ENCODE results near the gene SPATA6L. TPM values are rescaled to one million over a fixed set of nuclear protein-coding genes. Genes with fewer than 3 reads are reported as not detected.

SPATA6L gene
- total RNA-seq (2022) (1.4 and 2.4 TPM in 2 replicates), Bru-seq, nascent RNA (percentile 37 among the genes with signal in this experiment), BruChase-seq, experiment 1, labeled RNA remaining after a 2-hour chase (percentile 36 among the genes with signal in this experiment), BruChase-seq, experiment 2, labeled RNA remaining after a 6-hour chase (percentile 28 among the genes with signal in this experiment)
- long read RNA-seq, partial matches to known transcripts: 0 of 6 reads
- long read RNA-seq, other reads (novel, unspliced or antisense): 6 of 6 reads

- peaks cover 7% of the 10 kb centered on the region for H3K4me1 Mint-ChIP-seq (ENCODE audit: low read depth, unreplicated experiment)
These were observed at the start of gene SPATA6L for GRCh38 chr9:4666042-4666699. TSS of gene SPATA6L (minus strand) at chr9:4666480. CDS start at chr9:4666250, 230 bp downstream.

GRCh38 chr9:4714266-4715016 lies 48.2 kb upstream of the SPATA6L start:
- Mint-ChIP-seq H3K9me3 (ENCODE audit: unreplicated experiment) (peaks cover 12% of the 10 kb centered on the region), H3K27me3 (ENCODE audit: insufficient read depth, unreplicated experiment) (no peaks in the 10 kb centered on the region), H3K36me3 (ENCODE audit: insufficient read depth, unreplicated experiment) (peaks cover 13% of the 10 kb centered on the region), H3K27ac (ENCODE audit: unreplicated experiment) (no peak overlapping the region), H3K4me3 (ENCODE audit: unreplicated experiment) (no peak overlapping the region), H3K4me1 (ENCODE audit: low read depth, unreplicated experiment) (no peaks in the 10 kb centered on the region)
- Histone ChIP-seq H3K36me3 (ENCODE audit: control insufficient read depth, insufficient read depth, low read length) (no peaks in the 10 kb centered on the region), H3K9me3 (no peaks in the 10 kb centered on the region), H3K4me3 (ENCODE audit: low read depth, low read length) (no peak overlapping the region), H3K27me3 (replicated peaks; ENCODE audit: control insufficient read depth, insufficient read depth, low read length) (no peaks in the 10 kb centered on the region), H3K4me1 (no peaks in the 10 kb centered on the region)
- no peak for TF ChIP-seq CTCF (IDR thresholded peaks at IDR 0.05; ENCODE audit: insufficient read depth in 1 of 2, low read depth in 1 of 2, low read length in 1 of 2, severe bottlenecking in 1 of 2, unreplicated experiment in 1 of 2)
- intact Hi-C loops (cut with micrococcal nuclease; ENCODE audit: unreplicated experiment): no loop called here
- BruUV-seq (replicated peaks): no TSS peak
- ChIA-PET POLR2A (no interaction called here), CTCF (no interaction called here)
- DNase-seq: no peak

More at GRCh38 chr9:4666042-4666699, at the start of gene SPATA6L:
- no peaks in the 10 kb centered on the region for H3K36me3 ChIP-seq (ENCODE audit: control insufficient read depth, insufficient read depth, low read length)
- H3K27me3 Mint-ChIP-seq (ENCODE audit: insufficient read depth, unreplicated experiment): no peaks in the 10 kb centered on the region
- peak within 1 kb of the TSS; percentile 43 for H3K4me3 ChIP-seq (ENCODE audit: low read depth, low read length)
- no peaks in the 10 kb centered on the region for H3K9me3 ChIP-seq
- peak; percentile 44 to 51 for DNase-seq
- CTCF ChIA-PET: interaction anchor here (0.8 kb wide), 1 partner anchor 9 kb away, joined by 3 read pairs; no protein-coding TSS in a partner anchor
- no TSS peak for BruUV-seq (replicated peaks)
- H3K27ac Mint-ChIP-seq (ENCODE audit: unreplicated experiment): no peak within 1 kb of the TSS
- TF ChIP-seq CTCF (IDR thresholded peaks at IDR 0.05; ENCODE audit: insufficient read depth in 1 of 2, low read depth in 1 of 2, low read length in 1 of 2, severe bottlenecking in 1 of 2, unreplicated experiment in 1 of 2): no peak
- 0 out of 2 replicates have a peak, but pooled peaks cover 12% of the 10 kb centered on the region for H3K4me1 ChIP-seq
- POLR2A ChIA-PET: interaction anchor here (0.8 to 1.2 kb wide), 3 partner anchors 12 to 174 kb away, joined by 3 to 5 read pairs (median 4); partner anchors contain the start of gene CDC37L1
- H3K4me3 Mint-ChIP-seq (ENCODE audit: unreplicated experiment): peak within 1 kb of the TSS; percentile 84
- no peaks in the 10 kb centered on the region for H3K36me3 Mint-ChIP-seq (ENCODE audit: insufficient read depth, unreplicated experiment)
- no peaks in the 10 kb centered on the region for H3K27me3 ChIP-seq (replicated peaks; ENCODE audit: control insufficient read depth, insufficient read depth, low read length)
- intact Hi-C loops (cut with micrococcal nuclease; ENCODE audit: unreplicated experiment): loop anchor here (10.0 kb wide), 1 partner anchor 319 kb away; the partner anchor contains the start of gene JAK2
- no peaks in the 10 kb centered on the region for H3K9me3 Mint-ChIP-seq (ENCODE audit: unreplicated experiment)

- Histone ChIP-seq H3K27me3 (replicated peaks; ENCODE audit: control insufficient read depth, insufficient read depth, low read length) (no peaks in the 10 kb centered on the region), H3K4me1 (no peaks in the 10 kb centered on the region), H3K4me3 (ENCODE audit: low read depth, low read length) (no peak overlapping the region), H3K36me3 (ENCODE audit: control insufficient read depth, insufficient read depth, low read length) (no peaks in the 10 kb centered on the region), H3K9me3 (no peaks in the 10 kb centered on the region)
- no TSS peak for BruUV-seq (replicated peaks)
- Mint-ChIP-seq H3K9me3 (ENCODE audit: unreplicated experiment) (peaks cover 12% of the 10 kb centered on the region), H3K4me3 (ENCODE audit: unreplicated experiment) (no peak overlapping the region), H3K4me1 (ENCODE audit: low read depth, unreplicated experiment) (no peaks in the 10 kb centered on the region), H3K27me3 (ENCODE audit: insufficient read depth, unreplicated experiment) (no peaks in the 10 kb centered on the region), H3K36me3 (ENCODE audit: insufficient read depth, unreplicated experiment) (peaks cover 13% of the 10 kb centered on the region), H3K27ac (ENCODE audit: unreplicated experiment) (no peak overlapping the region)
- intact Hi-C loops (cut with micrococcal nuclease; ENCODE audit: unreplicated experiment): no loop called here
- no peak for TF ChIP-seq CTCF (IDR thresholded peaks at IDR 0.05; ENCODE audit: insufficient read depth in 1 of 2, low read depth in 1 of 2, low read length in 1 of 2, severe bottlenecking in 1 of 2, unreplicated experiment in 1 of 2)
- POLR2A ChIA-PET: no interaction called here
- CTCF ChIA-PET: no interaction called here
- DNase-seq: no peak
These were observed 47.6 kb upstream of the SPATA6L start for GRCh38 chr9:4713849-4714248.

All from Caco-2 (cell line).